HT1080 (cell line): ENCODE results near the gene B3GALT5. TPM values are rescaled to one million over a fixed set of nuclear protein-coding genes. Genes with fewer than 3 reads are reported as not detected.

Source experiments
- DNase-seq: peaks from one replicate; pipeline ENCODE4 v3.0.0-alpha.2; 2015; ENCODE audit warnings: low read depth
- total RNA-seq: library from RNA; depleted of rRNA; stranded (reverse); fragments of >200 nt; shearing (Covaris generic); gene quantifications from 2 replicates; pipeline ENCODE4 v1.2.3, GENCODE V29; 2014; rRNA removed

Gene B3GALT5
- total RNA-seq, 1 experiment from 2014 or later = 3.5 TPM

DNA sequence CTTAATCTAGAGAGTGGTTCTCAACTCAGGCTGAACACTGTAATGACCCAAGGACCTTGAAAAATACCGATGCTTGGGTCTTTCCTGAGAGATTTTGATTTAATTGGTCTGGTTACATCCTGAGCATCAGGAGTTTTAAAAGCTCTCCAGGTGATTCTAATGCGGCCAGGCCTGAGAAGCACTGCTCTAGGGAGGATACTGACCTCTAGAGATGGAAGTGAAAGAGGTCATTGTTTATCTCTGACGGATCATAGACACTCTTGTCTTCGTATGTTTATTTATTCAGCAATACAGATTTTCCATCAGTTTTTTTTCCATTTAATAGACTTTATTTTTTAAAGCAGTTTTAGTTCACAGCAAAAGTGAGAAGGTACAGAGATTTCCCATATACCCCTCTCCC lies 77.7 kb downstream of the B3GALT5 start:
- no peak for DNase-seq

- DNase-seq = no peak
Measured at GRCh38 chr21:39694750-39695149, 82.0 kb downstream of the B3GALT5 start.

GRCh38 chr21:39696196-39696595 lies 83.5 kb downstream of the B3GALT5 start:
- DNase-seq = no peak

GRCh38 chr21:39696618-39697017 lies 83.9 kb downstream of the B3GALT5 start:
- DNase-seq = no peak

GRCh38 chr21:39700318-39700717 lies 87.6 kb downstream of the B3GALT5 start:
- DNase-seq = no peak

DNA sequence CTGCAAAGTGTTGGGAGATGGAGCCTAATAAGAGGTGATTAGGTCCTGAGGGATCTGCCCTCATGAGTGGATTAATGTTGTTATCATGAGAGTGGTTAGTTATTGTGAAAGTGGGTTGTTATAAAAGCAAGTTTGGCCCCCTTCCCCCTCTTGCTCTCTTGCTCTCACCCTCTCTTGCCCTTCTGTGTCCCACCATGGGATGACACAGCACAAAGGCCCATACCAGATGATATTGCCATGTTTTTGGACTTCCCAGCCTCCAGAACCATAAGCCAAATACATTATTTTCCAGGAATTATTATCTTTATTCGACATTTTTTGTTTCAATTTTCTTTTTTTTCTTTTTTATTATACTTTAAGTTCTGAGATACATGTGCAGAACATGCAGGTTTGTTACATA lies 90.8 kb downstream of the B3GALT5 start:
- DNase-seq = no peak

DNA sequence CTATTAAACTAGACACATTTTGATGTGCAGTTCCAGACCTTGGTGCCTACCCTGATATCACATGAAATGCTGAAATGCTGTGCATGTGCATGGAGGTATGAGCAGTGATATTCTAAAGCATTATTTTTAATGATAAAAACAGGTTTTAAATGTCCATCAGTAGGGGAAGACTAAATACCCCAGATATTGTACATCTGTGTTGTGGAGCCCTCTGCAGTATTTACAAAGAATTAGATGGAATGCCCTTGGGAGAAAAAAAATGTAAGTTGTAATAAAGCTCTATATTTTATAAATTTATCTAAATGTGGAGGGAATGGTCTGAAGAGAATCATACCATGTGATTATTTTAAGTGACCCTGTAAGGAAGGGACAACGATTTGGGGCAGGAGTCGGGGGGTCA lies 93.1 kb downstream of the B3GALT5 start:
- no peak for DNase-seq

- no peak for DNase-seq
Measured at GRCh38 chr21:39707316-39707715, 94.6 kb downstream of the B3GALT5 start.

GRCh38 chr21:39710866-39711265 lies 98.1 kb downstream of the B3GALT5 start:
- no peak for DNase-seq

- DNase-seq = no peak
Measured at GRCh38 chr21:39712273-39712672, 99.5 kb downstream of the B3GALT5 start.

- DNase-seq = no peak
Measured at GRCh38 chr21:39712976-39713375, 100.2 kb downstream of the B3GALT5 start.

GRCh38 chr21:39713905-39714304 lies 101.2 kb downstream of the B3GALT5 start:
- DNase-seq = no peak

DNA sequence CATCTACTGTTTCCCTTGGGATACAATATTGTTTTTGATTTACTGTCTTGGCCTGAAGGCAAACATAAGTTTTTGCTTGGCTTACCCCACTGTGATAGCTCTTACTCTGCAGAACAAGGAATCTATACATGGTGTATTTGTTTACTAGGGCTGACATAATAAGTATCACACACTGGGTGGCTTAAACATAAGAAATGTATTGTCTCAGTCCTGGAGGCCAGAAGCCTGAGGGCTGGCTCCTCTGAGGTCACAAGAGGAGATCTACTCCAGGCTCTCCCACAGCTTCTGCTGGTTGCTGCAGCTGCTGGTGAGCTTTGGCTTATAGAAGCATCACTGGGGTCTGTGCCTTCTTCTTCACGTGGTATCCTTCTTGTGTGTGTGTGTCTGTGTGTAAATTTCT lies 101.6 kb downstream of the B3GALT5 start:
- DNase-seq = no peak

- DNase-seq = peak; percentile 11
Measured at GRCh38 chr21:39715804-39716397, 103.2 kb downstream of the B3GALT5 start.

DNA sequence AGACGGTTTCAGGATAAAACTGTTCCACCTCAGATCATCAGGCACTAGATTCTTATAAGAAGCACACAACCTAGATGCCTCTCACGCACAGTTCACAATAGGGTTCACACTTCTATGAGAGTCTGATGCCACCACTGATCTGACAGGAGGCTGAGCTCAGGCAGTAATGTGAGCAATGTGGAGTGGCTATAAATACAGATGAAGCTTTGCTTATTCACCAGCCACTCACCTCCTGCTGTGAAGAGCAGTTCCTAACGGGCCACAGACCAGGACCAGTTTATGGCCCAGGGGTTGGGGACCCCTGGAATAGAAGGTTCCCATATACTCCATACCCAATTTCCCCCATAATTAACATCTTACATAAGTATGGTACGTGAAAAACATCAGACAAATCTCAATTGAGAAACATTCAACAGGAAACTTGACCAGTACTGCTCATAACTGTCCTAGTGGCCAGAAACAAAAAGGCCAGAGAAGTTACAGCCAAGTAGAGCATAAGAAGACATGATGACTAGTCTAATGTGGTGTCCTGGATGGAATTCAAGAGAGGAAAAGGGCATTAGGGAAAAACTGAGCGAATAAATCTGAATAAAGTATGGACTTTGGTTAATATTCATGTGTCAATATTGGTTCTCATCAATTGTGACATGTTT lies 107.5 kb downstream of the B3GALT5 start:
- DNase-seq = peak; percentile 15

DNA sequence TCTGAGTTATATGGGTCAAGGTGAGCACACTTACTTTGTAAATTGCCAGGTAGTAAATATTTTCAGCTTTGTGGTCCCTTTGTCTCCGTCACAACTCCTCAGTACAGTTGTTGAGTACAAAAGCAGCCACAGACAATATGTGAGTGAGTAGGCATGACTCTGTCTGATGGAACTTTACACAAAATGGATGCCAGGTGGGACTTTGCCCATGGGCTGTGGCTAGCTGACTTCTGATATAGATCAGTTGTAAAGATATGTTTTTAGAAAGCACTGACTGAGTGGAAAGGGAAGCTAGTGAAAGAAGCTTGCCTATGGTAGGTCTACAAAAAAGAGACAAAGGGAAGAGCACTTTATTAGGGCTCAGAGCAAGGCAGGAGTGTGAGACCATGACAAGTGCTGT lies 109.1 kb downstream of the B3GALT5 start:
- no peak for DNase-seq

Other genes with a start within 250 kb of the B3GALT5 start
- 0.03 and 0.20 TPM in 2 replicates for gene LCA5L, start 167.2 kb upstream of the B3GALT5 start, total RNA-seq
- 0.31 and 0.43 TPM in 2 replicates for gene SH3BGR, start 161.0 kb upstream of the B3GALT5 start, total RNA-seq
- gene IGSF5, start 132.2 kb downstream of the B3GALT5 start, total RNA-seq = 0.13 TPM in 1 of 2 replicates, not detected in the other